SHP77 (cell line): ENCODE measurements around the gene STAB1.

Experiments used
- DNase-seq, 2 experiments: peaks; one replicate each; lab custom pipeline; 2025; lab: John Stamatoyannopoulos, UW

The STAB1 gene

DNA sequence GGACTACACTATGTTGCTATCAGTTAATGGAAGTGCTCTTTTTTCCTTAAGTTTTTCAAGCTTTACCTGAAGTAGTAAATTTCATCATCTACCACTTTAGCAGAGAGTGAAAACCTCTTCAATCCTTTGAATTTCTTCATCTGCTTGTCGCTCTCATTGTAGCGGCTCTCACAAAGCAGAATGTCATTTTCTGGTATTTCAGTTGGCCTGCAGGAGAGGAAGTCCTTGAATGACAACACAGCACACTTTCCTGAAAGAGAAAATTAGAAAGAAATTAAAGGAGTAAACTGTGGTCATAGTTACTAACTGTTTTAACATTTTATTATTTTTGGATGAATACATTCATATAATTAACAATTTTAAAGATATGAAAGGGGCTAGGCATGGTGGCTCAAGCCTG, 68.8 kb downstream of the STAB1 start:
- DNase-seq: no peak

DNA sequence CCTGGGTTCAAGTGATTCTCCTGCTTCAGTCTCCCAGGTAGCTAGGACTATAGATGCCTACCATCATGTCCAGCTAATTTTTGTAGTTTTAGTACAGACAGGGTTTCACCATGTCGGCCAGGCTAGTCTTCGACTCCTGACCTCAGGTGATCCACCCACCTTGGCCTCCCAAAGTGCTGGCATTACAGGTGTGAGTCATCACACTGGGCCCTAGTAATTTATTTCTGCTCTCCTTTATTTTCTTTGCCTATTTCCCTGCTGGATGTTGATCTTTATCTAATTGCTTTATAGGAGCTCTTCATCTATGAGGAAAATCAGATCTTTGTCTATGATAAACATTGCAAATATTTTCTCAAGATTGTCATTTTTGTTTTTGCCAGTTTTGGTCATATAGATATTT, 72.9 kb downstream of the STAB1 start:
- DNase-seq: no peak

DNA sequence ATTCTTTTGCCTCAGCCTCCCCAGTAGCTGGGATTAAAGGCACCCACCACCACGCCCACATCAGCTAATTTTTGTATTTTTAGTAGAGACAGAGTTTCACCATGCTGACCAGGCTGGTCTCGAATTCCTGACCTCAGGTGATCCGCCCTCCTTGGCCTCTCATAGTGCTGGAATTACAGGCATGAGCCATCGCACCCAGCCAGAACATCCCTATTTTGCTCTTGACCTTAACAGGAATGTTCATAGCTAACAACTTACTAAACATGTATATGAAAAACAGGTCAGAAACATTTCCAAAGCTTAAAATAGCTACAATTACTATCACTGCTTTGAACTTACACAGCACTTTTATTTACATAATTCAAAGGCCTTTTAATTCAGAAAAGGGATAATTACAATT, 74.9 kb downstream of the STAB1 start:
- DNase-seq: no peak

GRCh38 chr3:52572221-52572620, 77.1 kb downstream of the STAB1 start:
- no peak for DNase-seq
